HEK293 (cell line): ENCODE results near the gene RSBN1L.

Source experiments
- CTCF ChIA-PET: fragments of 350-600 bp; formaldehyde crosslinking; extraction: SDS; loops from one replicate; lab custom pipeline; 2021; ENCODE audit warnings: antibody characterized with exemption; lab: Yijun Ruan, JAX
- POLR2A ChIA-PET: fragments of 300-600 bp; formaldehyde crosslinking; extraction: SDS; loops from one replicate; lab custom pipeline; 2020; ENCODE audit warnings: antibody characterized with exemption, inconsistent platforms; lab: Yijun Ruan, JAX
- H3K27ac ChIP-seq: fragments of 200-500 bp; sonication (Bioruptor generic); 2 replicates; pipeline ENCODE4 v1.5.1; 2014; ENCODE audit warnings: low read depth, low read length, control low read depth, inconsistent platforms; ENCODE audit errors: extremely low read depth
- H3K36me3 ChIP-seq, 2 experiments: fragments of 200-500 bp in 1 of 2; sonication (Bioruptor generic) in 1 of 2; 1 replicate in 1 of 2; 2 replicates in 1 of 2; pipeline ENCODE4 v1.5.1; 2014 to 2017; ENCODE audit warnings: inconsistent platforms in 2 of 2, low read length in 2 of 2; ENCODE audit not compliant: control insufficient read depth in 2 of 2, insufficient read depth in 1 of 2
- H3K4me1 ChIP-seq: fragments of 200-500 bp; sonication (Bioruptor generic); 2 replicates; pipeline ENCODE4 v1.5.1; 2014; ENCODE audit warnings: mild to moderate bottlenecking, low read length, inconsistent platforms; ENCODE audit not compliant: control insufficient read depth, insufficient read depth
- H3K4me3 ChIP-seq: 2 replicates; pipeline ENCODE4 v1.5.1; 2011; ENCODE audit warnings: low read depth, mild to moderate bottlenecking, control low read depth, low read length, moderate library complexity
- H3K9me3 ChIP-seq: fragments of 200-500 bp; sonication (Bioruptor generic); 2 replicates; pipeline ENCODE4 v1.5.1; 2014; ENCODE audit warnings: low read depth, low read length, inconsistent platforms; ENCODE audit not compliant: control insufficient read depth, insufficient read depth
- AEBP2 ChIP-seq: fragments of 450-650 bp; formaldehyde crosslinking; IDR thresholded peaks from 2 replicates; pipeline ENCODE4 v1.5.1; 2016; ENCODE audit warnings: missing biosample characterization, missing genetic modification characterization, borderline replicate concordance
- KLF16 ChIP-seq: fragments of 450-650 bp; formaldehyde crosslinking; IDR thresholded peaks from 2 replicates; pipeline ENCODE4 v1.5.1; 2017; ENCODE audit warnings: missing biosample characterization, missing genetic modification characterization
- KLF17 ChIP-seq: fragments of 450-650 bp; formaldehyde crosslinking; IDR thresholded peaks from 2 replicates; pipeline ENCODE4 v1.5.1; 2016; ENCODE audit warnings: missing biosample characterization, missing genetic modification characterization
- PRDM6 ChIP-seq: fragments of 450-650 bp; formaldehyde crosslinking; IDR thresholded peaks from 2 replicates; pipeline ENCODE4 v1.5.1; 2017; ENCODE audit warnings: missing biosample characterization, missing genetic modification characterization
- SALL2 ChIP-seq: fragments of 450-650 bp; formaldehyde crosslinking; IDR thresholded peaks from 2 replicates; pipeline ENCODE4 v1.5.0; 2017; ENCODE audit warnings: missing biosample characterization, mild to moderate bottlenecking, missing genetic modification characterization, borderline replicate concordance
- SCRT1 ChIP-seq: fragments of 450-650 bp; formaldehyde crosslinking; IDR thresholded peaks from 2 replicates; pipeline ENCODE4 v1.5.1; 2016; ENCODE audit warnings: missing biosample characterization, missing genetic modification characterization, borderline replicate concordance
- SP3 ChIP-seq: fragments of 450-650 bp; formaldehyde crosslinking; IDR thresholded peaks from 2 replicates; pipeline ENCODE4 v1.5.1; 2016; ENCODE audit warnings: missing biosample characterization, missing genetic modification characterization
- YY1 ChIP-seq: fragments of 450-650 bp; formaldehyde crosslinking; IDR thresholded peaks from 2 replicates; pipeline ENCODE4 v1.5.1; 2018; ENCODE audit warnings: missing biosample characterization, missing genetic modification characterization
- ZEB2 ChIP-seq: fragments of 450-650 bp; formaldehyde crosslinking; IDR thresholded peaks from 2 replicates; pipeline ENCODE4 v1.5.1; 2016; ENCODE audit warnings: missing biosample characterization, missing genetic modification characterization
- ZNF148 ChIP-seq: fragments of 450-650 bp; formaldehyde crosslinking; IDR thresholded peaks from 2 replicates; pipeline ENCODE4 v1.5.0; 2017; ENCODE audit warnings: missing biosample characterization, missing genetic modification characterization, borderline replicate concordance
- ZNF248 ChIP-seq: fragments of 450-650 bp; formaldehyde crosslinking; IDR thresholded peaks from 2 replicates; pipeline ENCODE4 v1.5.1; 2017; ENCODE audit warnings: missing biosample characterization, missing genetic modification characterization
- ZNF26 ChIP-seq: fragments of 450-650 bp; formaldehyde crosslinking; IDR thresholded peaks from 2 replicates; pipeline ENCODE4 v1.5.1; 2016; ENCODE audit warnings: missing biosample characterization, missing genetic modification characterization
- ZNF280D ChIP-seq: fragments of 450-650 bp; formaldehyde crosslinking; IDR thresholded peaks from 2 replicates; pipeline ENCODE4 v1.5.1; 2016; ENCODE audit warnings: missing biosample characterization, missing genetic modification characterization
- ZNF311 ChIP-seq: fragments of 450-650 bp; formaldehyde crosslinking; IDR thresholded peaks from 2 replicates; pipeline ENCODE4 v1.5.1; 2017; ENCODE audit warnings: missing biosample characterization, missing genetic modification characterization, borderline replicate concordance
- ZNF394 ChIP-seq: fragments of 450-650 bp; formaldehyde crosslinking; IDR thresholded peaks from 2 replicates; pipeline ENCODE4 v1.5.1; 2016; ENCODE audit warnings: missing biosample characterization, missing genetic modification characterization, mild to moderate bottlenecking, moderate library complexity, borderline replicate concordance
- ZNF510 ChIP-seq: fragments of 450-650 bp; formaldehyde crosslinking; IDR thresholded peaks from 2 replicates; pipeline ENCODE4 v1.5.1; 2018; ENCODE audit warnings: mild to moderate bottlenecking, missing genetic modification characterization, missing biosample characterization; ENCODE audit not compliant: insufficient replicate concordance
- ZNF701 ChIP-seq: fragments of 450-650 bp; formaldehyde crosslinking; IDR thresholded peaks from 2 replicates; pipeline ENCODE4 v1.5.1; 2016; ENCODE audit warnings: missing biosample characterization, missing genetic modification characterization
- ZNF707 ChIP-seq: fragments of 450-650 bp; formaldehyde crosslinking; IDR thresholded peaks from 2 replicates; pipeline ENCODE4 v1.5.1; 2016; ENCODE audit warnings: missing biosample characterization, missing genetic modification characterization

Gene RSBN1L

GRCh38 chr7:77791956-77792355 is 95.7 kb downstream of the RSBN1L start (continued):
- TF ChIP-seq KLF17 (tag by site-specific recombination) (no peak), ZNF394 (tag by site-specific recombination) (no peak), ZNF26 (tag by site-specific recombination) (no peak)

GRCh38 chr7:77794000-77794399 is 97.7 kb downstream of the RSBN1L start:
- no peak overlapping the region for H3K4me3 ChIP-seq
- TF ChIP-seq ZEB2 (tag by site-specific recombination) (no peak), ZNF311 (tag by site-specific recombination) (no peak), ZNF148 (tag by site-specific recombination) (no peak), ZNF510 (tag by site-specific recombination) (no peak), KLF16 (tag by site-specific recombination) (no peak), PRDM6 (no peak), ZNF707 (tag by site-specific recombination) (no peak), KLF17 (tag by site-specific recombination) (no peak), YY1 (tag by site-specific recombination) (no peak), ZNF248 (no peak), ZNF280D (tag by site-specific recombination) (no peak), SP3 (tag by site-specific recombination) (no peak), SCRT1 (tag by site-specific recombination) (no peak), AEBP2 (no peak), ZNF26 (tag by site-specific recombination) (no peak), ZNF701 (tag by site-specific recombination) (no peak), SALL2 (no peak)
- H3K4me1 ChIP-seq: peaks cover 12% of the 10 kb centered on the region
- ChIA-PET CTCF (interaction anchor here (0.7 kb wide), 1 partner anchor 141 kb away, joined by 6 read pairs; no protein-coding TSS in a partner anchor), POLR2A (no interaction called here)
- no peak overlapping the region for H3K27ac ChIP-seq
- H3K36me3 ChIP-seq: peaks cover 4% of the 10 kb centered on the region in 2 experiments; a peak in 2 of 3 replicates
- H3K9me3 ChIP-seq: no peaks in the 10 kb centered on the region
